ENCODE data around the gene SPRR2G. TPM values are rescaled to one million over a fixed set of nuclear protein-coding genes. Genes with fewer than 3 reads are reported as not detected.
"Not testable (repeated sequence)": the region's sequence is repeated elsewhere in the genome, so short reads cannot be mapped to it uniquely, and the experiment has no call there.

The SPRR2G gene
- total and polyA plus RNA-seq, 10 donors: not detected

GRCh38 chr1:153119491-153119971 is 31.2 kb downstream of the SPRR2G start:
- Histone ChIP-seq H3K9me3 (peaks cover 0 to 20% (median 3%) of the 10 kb centered on the region in 8 donors), H3K4me3 (no peak overlapping the region), H3K27ac (no peak overlapping the region), H3K27me3 (replicated peaks in 1 of 7) (peaks cover 0 to 27% (median 0%) of the 10 kb centered on the region in 7 donors), H3K36me3 (no peaks in the 10 kb centered on the region), H3K4me1 (no peaks in the 10 kb centered on the region)
- TF ChIP-seq POLR2AphosphoS5 (IDR thresholded peaks at IDR 0.05) (no peak), POLR2A (IDR thresholded peaks at IDR 0.05) (no peak), CTCF (IDR thresholded peaks at IDR 0.05 in 8 of 11, conservative IDR thresholded peaks at IDR 0.05 in 3 of 11) (no peak)
- intact Hi-C loops (cut with DNase I; ENCODE audit: low total_unique reads): no loop called here
- no peak for DNase-seq
- 51 to 70% (median 56%) methylated on average over 3 of the region's 3 CpGs for WGBS, 5 donors

GRCh38 chr1:153115264-153115663 is 35.4 kb downstream of the SPRR2G start:
- H3K4me3 ChIP-seq; DNase-seq; H3K4me1 ChIP-seq; H3K9me3 ChIP-seq; H3K27ac ChIP-seq; intact Hi-C loops (cut with DNase I; ENCODE audit: low total_unique reads); H3K36me3 ChIP-seq: not testable (repeated sequence)
- H3K27me3 ChIP-seq (replicated peaks in 1 of 7): peaks cover 0 to 27% (median 0%) of the 10 kb centered on the region in 7 donors

GRCh38 chr1:153113416-153113815 is 37.3 kb downstream of the SPRR2G start, which contains the start of gene SPRR2F:
Gene SPRR2F (minus strand): TSS chr1:153113516. CDS start chr1:153112733, 783 bp downstream.
- intact Hi-C loops (cut with DNase I; ENCODE audit: low total_unique reads): no loop called here
- Histone ChIP-seq H3K36me3 (no peaks in the 10 kb centered on the region), H3K27me3 (replicated peaks in 1 of 7) (peaks cover 0 to 17% (median 0%) of the 10 kb centered on the region in 7 donors), H3K9me3 (peaks cover 0 to 4% (median 0%) of the 10 kb centered on the region in 8 donors), H3K4me1 (no peaks in the 10 kb centered on the region), H3K4me3 (no peak within 1 kb of the TSS), H3K27ac (no peak within 1 kb of the TSS)
- no peak for TF ChIP-seq POLR2AphosphoS5 (IDR thresholded peaks at IDR 0.05)
- TF ChIP-seq CTCF (IDR thresholded peaks at IDR 0.05 in 8 of 11, conservative IDR thresholded peaks at IDR 0.05 in 3 of 11): no peak
- TF ChIP-seq POLR2A (IDR thresholded peaks at IDR 0.05): no peak
- WGBS, 5 donors: 75 to 88% (median 86%) methylated on average over 3 of the region's 3 CpGs
- no peak for DNase-seq

- WGBS, 5 donors: 80 to 85% (median 83%) methylated on average over 5 of the region's 5 CpGs
- H3K4me3 ChIP-seq; H3K9me3 ChIP-seq; H3K36me3 ChIP-seq; intact Hi-C loops (cut with DNase I; ENCODE audit: low total_unique reads); DNase-seq; H3K27ac ChIP-seq; H3K4me1 ChIP-seq: not testable (repeated sequence)
- peaks cover 0 to 17% (median 0%) of the 10 kb centered on the region in 7 donors for H3K27me3 ChIP-seq (replicated peaks in 1 of 7)
Measured at GRCh38 chr1:153112454-153112853, 38.2 kb downstream of the SPRR2G start.

- 84 to 91% (median 90%) methylated on average over 5 of the region's 5 CpGs for WGBS, 5 donors
- Histone ChIP-seq H3K27ac (no peak overlapping the region), H3K9me3 (peaks cover 0 to 8% (median 0%) of the 10 kb centered on the region in 8 donors), H3K4me1 (no peaks in the 10 kb centered on the region), H3K4me3 (no peak overlapping the region), H3K36me3 (no peaks in the 10 kb centered on the region), H3K27me3 (replicated peaks in 1 of 7) (peaks cover 0 to 4% (median 0%) of the 10 kb centered on the region in 7 donors)
- no peak for DNase-seq
- intact Hi-C loops (cut with DNase I; ENCODE audit: low total_unique reads): no loop called here
- TF ChIP-seq POLR2AphosphoS5 (IDR thresholded peaks at IDR 0.05): no peak
- TF ChIP-seq CTCF (IDR thresholded peaks at IDR 0.05 in 8 of 11, conservative IDR thresholded peaks at IDR 0.05 in 3 of 11): no peak
- TF ChIP-seq POLR2A (IDR thresholded peaks at IDR 0.05): no peak
Measured at GRCh38 chr1:153100245-153100644, 50.4 kb downstream of the SPRR2G start.

Small RNAs within 50 kb of the gene (small RNA-seq; reads per million reads assigned to genes)
- gene SPRR2C: 0 reads per million in 4 donors

Other genes starting within 250 kb of the SPRR2G start
- gene IVL, start 242.3 kb downstream of the SPRR2G start, total RNA-seq: not detected
- gene IVL, start 242.3 kb downstream of the SPRR2G start, polyA plus RNA-seq: under 1 TPM in 2 of 3 donors, not detected in 1; 0.04 to 0.05 TPM
- gene SPRR5, start 203.7 kb downstream of the SPRR2G start, total RNA-seq: not detected
- gene SPRR5, start 203.7 kb downstream of the SPRR2G start, polyA plus RNA-seq: not detected
- gene SPRR4, start 180.2 kb downstream of the SPRR2G start, total RNA-seq: not detected
- gene SPRR4, start 180.2 kb downstream of the SPRR2G start, polyA plus RNA-seq: not detected
- not detected for gene SPRR1A, start 166.8 kb downstream of the SPRR2G start, total RNA-seq
- gene SPRR1A, start 166.8 kb downstream of the SPRR2G start, polyA plus RNA-seq: not detected
- not detected for gene SPRR3, start 149.1 kb downstream of the SPRR2G start, total RNA-seq
- gene SPRR3, start 149.1 kb downstream of the SPRR2G start, polyA plus RNA-seq: 1 to 10 TPM in 2 of 3 donors, under 1 TPM in 1; 0.39 to 9.3 (median 1.8) TPM
- gene SPRR1B, start 119.7 kb downstream of the SPRR2G start, total RNA-seq: not detected
- 1 to 10 TPM in 1 of 3 donors, under 1 TPM in 1, not detected in 1; 0.30 to 1.2 TPM for gene SPRR1B, start 119.7 kb downstream of the SPRR2G start, polyA plus RNA-seq
- not detected for gene SPRR2D, start 109.8 kb downstream of the SPRR2G start, total RNA-seq
- gene SPRR2D, start 109.8 kb downstream of the SPRR2G start, polyA plus RNA-seq: 1 to 10 TPM in 1 of 3 donors, not detected in 2; 1.1 TPM
- not detected for gene SPRR2A, start 93.4 kb downstream of the SPRR2G start, total RNA-seq
- gene SPRR2A, start 93.4 kb downstream of the SPRR2G start, polyA plus RNA-seq: 1 to 10 TPM in 1 of 3 donors, under 1 TPM in 1, not detected in 1; 0.30 to 2.2 TPM
- gene SPRR2B, start 79.3 kb downstream of the SPRR2G start, total RNA-seq: not detected
- gene SPRR2B, start 79.3 kb downstream of the SPRR2G start, polyA plus RNA-seq: not detected
- not detected for gene SPRR2E, start 56.4 kb downstream of the SPRR2G start, total RNA-seq
- gene SPRR2E, start 56.4 kb downstream of the SPRR2G start, polyA plus RNA-seq: under 1 TPM in 1 of 3 donors, not detected in 2; 0.45 TPM
- not detected for gene SPRR2F, start 37.4 kb downstream of the SPRR2G start, total RNA-seq
- not detected for gene SPRR2F, start 37.4 kb downstream of the SPRR2G start, polyA plus RNA-seq
- gene LELP1, start 52.5 kb upstream of the SPRR2G start, total RNA-seq: not detected
- gene LELP1, start 52.5 kb upstream of the SPRR2G start, polyA plus RNA-seq: not detected
- gene PRR9, start 66.7 kb upstream of the SPRR2G start, total RNA-seq: not detected
- not detected for gene PRR9, start 66.7 kb upstream of the SPRR2G start, polyA plus RNA-seq
- not detected for gene LORICRIN, start 108.8 kb upstream of the SPRR2G start, total RNA-seq
- gene LORICRIN, start 108.8 kb upstream of the SPRR2G start, polyA plus RNA-seq: under 1 TPM; 0.38 to 0.83 (median 0.53) TPM
- not detected for gene PGLYRP3, start 162.1 kb upstream of the SPRR2G start, total RNA-seq
- not detected for gene PGLYRP3, start 162.1 kb upstream of the SPRR2G start, polyA plus RNA-seq
- not detected for gene PGLYRP4, start 198.0 kb upstream of the SPRR2G start, total RNA-seq
- under 1 TPM in 1 of 3 donors, not detected in 2; 0.18 TPM for gene PGLYRP4, start 198.0 kb upstream of the SPRR2G start, polyA plus RNA-seq
- 1,000 to 10,000 TPM in 6 of 7 donors, 100 to 1,000 TPM in 1; 961 to 6,984 (median 2,755) TPM for gene S100A9, start 207.0 kb upstream of the SPRR2G start, total RNA-seq
- gene S100A9, start 207.0 kb upstream of the SPRR2G start, polyA plus RNA-seq: 1,000 to 10,000 TPM in 2 of 3 donors, 100 to 1,000 TPM in 1; 947 to 4,509 (median 1,446) TPM
- gene S100A12, start 224.7 kb upstream of the SPRR2G start, total RNA-seq: 1,000 to 10,000 TPM in 1 of 7 donors, 100 to 1,000 TPM in 6; 138 to 1,354 (median 270) TPM
- gene S100A12, start 224.7 kb upstream of the SPRR2G start, polyA plus RNA-seq: 100 to 1,000 TPM; 126 to 567 (median 139) TPM
- gene S100A8, start 240.2 kb upstream of the SPRR2G start, total RNA-seq: 1,000 to 10,000 TPM in 6 of 7 donors, 100 to 1,000 TPM in 1; 983 to 7,676 (median 1,629) TPM
- 1,000 to 10,000 TPM in 2 of 3 donors, 100 to 1,000 TPM in 1; 756 to 2,335 (median 1,287) TPM for gene S100A8, start 240.2 kb upstream of the SPRR2G start, polyA plus RNA-seq